Osteocyte (in vitro differentiated cells): ENCODE measurements around the gene TNFSF11. TPM values are rescaled to one million over a fixed set of nuclear protein-coding genes. Genes with fewer than 3 reads are reported as not detected.

Source experiments
- DNase-seq: peaks from one replicate; pipeline ENCODE4 v3.0.0; 2021; ENCODE audit warnings: mixed read lengths; ENCODE audit not compliant: unreplicated experiment; ENCODE audit errors: extremely low spot score
- H3K27ac Mint-ChIP-seq: one replicate; pipeline ENCODE4 v1.8.0; 2021; ENCODE audit warnings: mild to moderate bottlenecking, mixed read lengths; ENCODE audit not compliant: unreplicated experiment
- H3K27me3 Mint-ChIP-seq: one replicate; pipeline ENCODE4 v1.8.0; 2021; ENCODE audit warnings: mixed read lengths; ENCODE audit not compliant: unreplicated experiment
- H3K36me3 Mint-ChIP-seq: one replicate; pipeline ENCODE4 v1.8.0; 2021; ENCODE audit warnings: mixed read lengths; ENCODE audit not compliant: unreplicated experiment
- H3K4me1 Mint-ChIP-seq: one replicate; pipeline ENCODE4 v1.8.0; 2021; ENCODE audit warnings: mixed read lengths; ENCODE audit not compliant: unreplicated experiment
- H3K4me3 Mint-ChIP-seq: one replicate; pipeline ENCODE4 v1.8.0; 2021; ENCODE audit warnings: mild to moderate bottlenecking, moderate library complexity, mixed read lengths; ENCODE audit not compliant: unreplicated experiment
- H3K9me3 Mint-ChIP-seq: one replicate; pipeline ENCODE4 v1.8.0; 2021; ENCODE audit warnings: mixed read lengths; ENCODE audit not compliant: unreplicated experiment
- CTCF ChIP-seq: fragments of 200-600 bp; sonication (generic); IDR thresholded peaks from 2 replicates; pipeline ENCODE4 v1.5.0; 2021; ENCODE audit warnings: antibody characterized with exemption, mild to moderate bottlenecking, moderate library complexity
- total RNA-seq: library from RNA; stranded (reverse); gene quantifications from 2 replicates; pipeline ENCODE4 v1.2.1, GENCODE V29; 2021

The TNFSF11 gene
- total RNA-seq, 1 donor from 2014 or later: not detected

- Mint-ChIP-seq H3K4me1 (peaks cover 3% of the 10 kb centered on the region), H3K36me3 (no peaks in the 10 kb centered on the region), H3K4me3 (no peak overlapping the region), H3K27me3 (peaks cover 46% of the 10 kb centered on the region), H3K9me3 (no peaks in the 10 kb centered on the region), H3K27ac (no peak overlapping the region)
- no peak for TF ChIP-seq CTCF
- DNase-seq: no peak
Observed at GRCh38 chr13:42611086-42611779, 37.3 kb downstream of the TNFSF11 start.

- Mint-ChIP-seq H3K4me3 (no peak overlapping the region), H3K27ac (no peak overlapping the region), H3K9me3 (no peaks in the 10 kb centered on the region), H3K27me3 (peaks cover 48% of the 10 kb centered on the region), H3K4me1 (peaks cover 3% of the 10 kb centered on the region), H3K36me3 (no peaks in the 10 kb centered on the region)
- no peak for TF ChIP-seq CTCF
- DNase-seq: no peak
Observed at GRCh38 chr13:42612021-42612765, 38.2 kb downstream of the TNFSF11 start.

- Mint-ChIP-seq H3K27ac (no peak overlapping the region), H3K4me3 (no peak overlapping the region), H3K9me3 (no peaks in the 10 kb centered on the region), H3K27me3 (peaks cover 45% of the 10 kb centered on the region), H3K36me3 (no peaks in the 10 kb centered on the region), H3K4me1 (peaks cover 3% of the 10 kb centered on the region)
- no peak for TF ChIP-seq CTCF
- DNase-seq: no peak
Observed at GRCh38 chr13:42614436-42615035, 40.6 kb downstream of the TNFSF11 start.

GRCh38 chr13:42615691-42616090 lies 41.7 kb downstream of the TNFSF11 start:
- no peak for DNase-seq
- H3K4me1 Mint-ChIP-seq: peaks cover 3% of the 10 kb centered on the region
- no peak overlapping the region for H3K27ac Mint-ChIP-seq
- no peak overlapping the region for H3K4me3 Mint-ChIP-seq
- no peaks in the 10 kb centered on the region for H3K36me3 Mint-ChIP-seq
- H3K9me3 Mint-ChIP-seq: no peaks in the 10 kb centered on the region
- no peak for TF ChIP-seq CTCF
- peaks cover 39% of the 10 kb centered on the region for H3K27me3 Mint-ChIP-seq

GRCh38 chr13:42617221-42617620 lies 43.3 kb downstream of the TNFSF11 start:
- Mint-ChIP-seq H3K36me3 (no peaks in the 10 kb centered on the region), H3K9me3 (no peaks in the 10 kb centered on the region), H3K4me1 (peaks cover 3% of the 10 kb centered on the region), H3K4me3 (no peak overlapping the region), H3K27me3 (peaks cover 36% of the 10 kb centered on the region), H3K27ac (no peak overlapping the region)
- no peak for TF ChIP-seq CTCF
- DNase-seq: no peak
